ENCODE results near the gene USP5. TPM values are rescaled to one million over a fixed set of nuclear protein-coding genes. Genes with fewer than 3 reads are reported as not detected.
"Not testable (repeated sequence)": the region's sequence is repeated elsewhere in the genome, so short reads cannot be mapped to it uniquely, and the experiment has no call there.

USP5 gene
- total RNA-seq, 2 experiments from 2014 or later: 70.4 to 129 TPM

DNA sequence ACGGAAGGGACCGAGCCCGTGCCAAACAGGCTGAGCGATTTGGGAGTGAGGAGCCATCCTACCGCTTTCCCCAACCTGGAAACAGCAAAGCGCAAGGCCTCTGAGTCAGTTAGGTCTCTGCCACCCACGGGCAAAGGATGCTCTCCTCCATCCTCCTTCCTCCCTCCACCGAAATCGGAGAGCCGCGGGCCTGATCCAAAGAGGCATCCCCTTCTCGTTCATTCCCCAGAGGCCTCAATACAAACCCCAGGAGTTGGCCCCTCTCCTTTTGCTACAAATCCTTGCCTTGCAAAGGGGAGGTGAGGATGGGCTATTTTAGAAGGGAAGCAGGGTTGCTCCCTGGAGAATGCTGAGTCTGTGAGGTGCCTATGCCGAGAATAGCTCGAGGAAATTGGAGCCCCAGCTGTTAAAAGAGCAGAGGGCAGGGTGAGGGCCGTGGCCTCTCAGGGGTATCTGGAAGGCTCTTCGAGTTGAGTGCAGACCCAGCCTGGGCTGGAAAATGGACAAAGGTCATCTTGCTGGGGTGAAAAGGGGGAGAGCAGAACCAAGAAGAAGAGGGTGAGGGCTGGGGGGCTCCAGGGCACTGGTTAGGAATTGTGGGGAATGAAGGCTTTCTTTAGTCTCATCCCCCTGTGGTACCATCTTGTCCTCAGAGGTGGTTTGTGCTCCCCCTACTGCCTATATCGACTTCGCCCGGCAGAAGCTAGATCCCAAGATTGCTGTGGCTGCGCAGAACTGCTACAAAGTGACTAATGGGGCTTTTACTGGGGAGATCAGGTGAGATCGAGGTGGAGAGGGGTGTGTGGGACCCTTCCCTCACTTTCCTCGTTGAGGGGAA lies 16.5 kb downstream of the USP5 start:
- TF ChIP-seq EZH2phosphoT487 (IDR thresholded peaks at IDR 0.05; ENCODE audit: borderline replicate concordance, low read depth, low read length): no peak
- TF ChIP-seq, protein P1, sequence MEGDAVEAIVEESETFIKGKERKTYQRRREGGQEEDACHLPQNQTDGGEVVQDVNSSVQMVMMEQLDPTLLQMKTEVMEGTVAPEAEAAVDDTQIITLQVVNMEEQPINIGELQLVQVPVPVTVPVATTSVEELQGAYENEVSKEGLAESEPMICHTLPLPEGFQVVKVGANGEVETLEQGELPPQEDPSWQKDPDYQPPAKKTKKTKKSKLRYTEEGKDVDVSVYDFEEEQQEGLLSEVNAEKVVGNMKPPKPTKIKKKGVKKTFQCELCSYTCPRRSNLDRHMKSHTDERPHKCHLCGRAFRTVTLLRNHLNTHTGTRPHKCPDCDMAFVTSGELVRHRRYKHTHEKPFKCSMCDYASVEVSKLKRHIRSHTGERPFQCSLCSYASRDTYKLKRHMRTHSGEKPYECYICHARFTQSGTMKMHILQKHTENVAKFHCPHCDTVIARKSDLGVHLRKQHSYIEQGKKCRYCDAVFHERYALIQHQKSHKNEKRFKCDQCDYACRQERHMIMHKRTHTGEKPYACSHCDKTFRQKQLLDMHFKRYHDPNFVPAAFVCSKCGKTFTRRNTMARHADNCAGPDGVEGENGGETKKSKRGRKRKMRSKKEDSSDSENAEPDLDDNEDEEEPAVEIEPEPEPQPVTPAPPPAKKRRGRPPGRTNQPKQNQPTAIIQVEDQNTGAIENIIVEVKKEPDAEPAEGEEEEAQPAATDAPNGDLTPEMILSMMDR (conservative IDR thresholded peaks at IDR 0.05; ENCODE audit: low read length): peak; percentile 66
- intact Hi-C loops (cut with micrococcal nuclease; ENCODE audit: unreplicated experiment): loop anchor here (1.0 to 5.0 kb wide), 3 partner anchors 28 to 224 kb away; partner anchors contain the start of genes C1R and GNB3

DNA sequence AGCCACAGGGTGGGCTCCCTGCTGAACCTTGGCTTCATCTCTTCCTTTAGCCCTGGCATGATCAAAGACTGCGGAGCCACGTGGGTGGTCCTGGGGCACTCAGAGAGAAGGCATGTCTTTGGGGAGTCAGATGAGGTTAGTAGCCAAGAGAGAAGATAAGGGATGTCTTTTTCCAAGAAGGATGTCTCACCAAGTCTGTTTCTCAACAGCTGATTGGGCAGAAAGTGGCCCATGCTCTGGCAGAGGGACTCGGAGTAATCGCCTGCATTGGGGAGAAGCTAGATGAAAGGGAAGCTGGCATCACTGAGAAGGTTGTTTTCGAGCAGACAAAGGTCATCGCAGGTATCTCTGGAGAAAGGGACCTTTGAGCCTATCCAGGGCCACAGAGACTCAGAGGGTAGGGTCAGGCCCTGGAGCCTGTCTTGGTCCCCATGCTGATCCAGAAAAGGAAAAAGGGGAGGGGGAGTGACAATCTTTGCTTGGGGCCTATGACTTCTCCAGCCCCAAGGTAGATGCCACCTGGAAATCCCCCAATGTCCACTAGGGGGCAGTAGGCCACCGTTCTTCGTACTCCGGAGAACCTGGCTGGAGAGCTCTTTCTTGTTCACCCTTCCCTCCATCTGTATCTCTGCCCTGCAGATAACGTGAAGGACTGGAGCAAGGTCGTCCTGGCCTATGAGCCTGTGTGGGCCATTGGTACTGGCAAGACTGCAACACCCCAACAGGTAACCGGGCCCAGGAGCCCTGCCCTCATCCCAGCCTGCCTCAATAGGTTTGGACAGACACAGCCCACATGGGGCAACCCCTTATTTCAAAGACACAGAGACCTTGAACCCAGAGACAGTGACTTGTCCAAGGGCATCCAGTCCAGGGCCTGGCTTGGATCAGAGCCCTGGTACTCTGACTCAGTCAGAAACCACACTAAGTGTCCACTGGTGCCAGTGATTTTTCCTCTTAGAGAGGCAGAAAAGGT lies 17.4 kb downstream of the USP5 start:
- peak overlapping the region; percentile 100 for H3K4me2 ChIP-seq (ENCODE audit: low read length)
- CTCF ChIA-PET (ENCODE audit: unreplicated experiment): interaction anchor here (0.5 to 1.3 kb wide), 7 partner anchors 15 to 328 kb away, joined by 3 to 7 read pairs (median 4); partner anchors contain the start of genes CDCA3 and PTPN6
- peak overlapping the region; percentile 93 for H3K4me3 ChIP-seq (ENCODE audit: low read depth, low read length, poor library complexity, severe bottlenecking)
- no peaks in the 10 kb centered on the region for H3K9me3 ChIP-seq (ENCODE audit: low read length)
- peak overlapping the region; percentile 66 for H3K27ac ChIP-seq (ENCODE audit: low read depth, low read length, poor library complexity, severe bottlenecking)
- peaks cover 18% of the 10 kb centered on the region; the same call in 1 of the 2 replicates for H3K79me2 ChIP-seq (ENCODE audit: insufficient read depth, low read depth, low read length)
- 0 out of 2 replicates have a peak, but pooled peaks cover 10% of the 10 kb centered on the region for H4K20me1 ChIP-seq (ENCODE audit: insufficient read depth, low read length)
- peak; percentile 85 for DNase-seq (ENCODE audit: low spot score)
- intact Hi-C loops (cut with micrococcal nuclease; ENCODE audit: unreplicated experiment): loop anchor here (2.0 to 5.0 kb wide), 5 partner anchors 55 to 323 kb away; partner anchors contain the start of genes C1R and C1RL
- BruUV-seq (replicated peaks): no TSS peak
- H3K9me2 ChIP-seq (ENCODE audit: insufficient read depth, low read length): no peaks in the 10 kb centered on the region
- H2AFZ ChIP-seq (ENCODE audit: low read length): no peak overlapping the region
- peaks cover 62% of the 10 kb centered on the region for H3K36me3 ChIP-seq (ENCODE audit: insufficient read depth, low read length)
- POLR2A ChIA-PET: interaction anchor here (0.6 to 6.0 kb wide), 8 partner anchors 13 to 99 kb away, joined by 3 to 60 read pairs (median 5); partner anchors contain the start of genes C12orf57, CDCA3, GNB3 and RNU7-1
- TF ChIP-seq EZH2phosphoT487 (IDR thresholded peaks at IDR 0.05; ENCODE audit: borderline replicate concordance, low read depth, low read length): no peak
- TF ChIP-seq, protein P1 (conservative IDR thresholded peaks at IDR 0.05; ENCODE audit: low read length): peak; percentile 87
- peaks cover 53% of the 10 kb centered on the region for H3K4me1 ChIP-seq (ENCODE audit: insufficient read depth, low read length, poor library complexity, severe bottlenecking)

More for the DNA sequence above, 16.5 kb downstream of the USP5 start:
- H4K20me1 ChIP-seq (ENCODE audit: insufficient read depth, low read length): 0 out of 2 replicates have a peak, but pooled peaks cover 10% of the 10 kb centered on the region
- POLR2A ChIA-PET: interaction anchor here (0.5 to 6.0 kb wide), 7 partner anchors 16 to 366 kb away, joined by 3 to 60 read pairs (median 4); partner anchors contain the start of genes C12orf57, CDCA3, GNB3 and RNU7-1
- H3K4me2 ChIP-seq (ENCODE audit: low read length): peak overlapping the region; percentile 100
- H3K79me2 ChIP-seq (ENCODE audit: insufficient read depth, low read depth, low read length): peaks cover 18% of the 10 kb centered on the region; the same call in 1 of the 2 replicates
- BruUV-seq (replicated peaks): no TSS peak
- H2AFZ ChIP-seq (ENCODE audit: low read length): no peak overlapping the region
- no peaks in the 10 kb centered on the region for H3K9me3 ChIP-seq (ENCODE audit: low read length)
- H3K4me1 ChIP-seq (ENCODE audit: insufficient read depth, low read length, poor library complexity, severe bottlenecking): peaks cover 51% of the 10 kb centered on the region
- CTCF ChIA-PET (ENCODE audit: unreplicated experiment): interaction anchor here (0.6 to 2.0 kb wide), 6 partner anchors 16 to 34 kb away, joined by 3 to 7 read pairs (median 6); partner anchors contain the start of genes CDCA3 and USP5
- H3K9me2 ChIP-seq (ENCODE audit: insufficient read depth, low read length): no peaks in the 10 kb centered on the region
- DNase-seq (ENCODE audit: low spot score): peak; percentile 55
- peak overlapping the region; percentile 93 for H3K4me3 ChIP-seq (ENCODE audit: low read depth, low read length, poor library complexity, severe bottlenecking)
- H3K36me3 ChIP-seq (ENCODE audit: insufficient read depth, low read length): peaks cover 71% of the 10 kb centered on the region
- H3K27ac ChIP-seq (ENCODE audit: low read depth, low read length, poor library complexity, severe bottlenecking): peak overlapping the region; percentile 66

DNA sequence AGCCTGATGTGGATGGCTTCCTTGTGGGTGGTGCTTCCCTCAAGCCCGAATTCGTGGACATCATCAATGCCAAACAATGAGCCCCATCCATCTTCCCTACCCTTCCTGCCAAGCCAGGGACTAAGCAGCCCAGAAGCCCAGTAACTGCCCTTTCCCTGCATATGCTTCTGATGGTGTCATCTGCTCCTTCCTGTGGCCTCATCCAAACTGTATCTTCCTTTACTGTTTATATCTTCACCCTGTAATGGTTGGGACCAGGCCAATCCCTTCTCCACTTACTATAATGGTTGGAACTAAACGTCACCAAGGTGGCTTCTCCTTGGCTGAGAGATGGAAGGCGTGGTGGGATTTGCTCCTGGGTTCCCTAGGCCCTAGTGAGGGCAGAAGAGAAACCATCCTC lies 18.4 kb downstream of the USP5 start:
- CTCF ChIA-PET (ENCODE audit: unreplicated experiment); H3K9me3 ChIP-seq (ENCODE audit: low read length); H3K9me2 ChIP-seq (ENCODE audit: insufficient read depth, low read length); H3K4me3 ChIP-seq (ENCODE audit: low read depth, low read length, poor library complexity, severe bottlenecking); DNase-seq (ENCODE audit: low spot score); H2AFZ ChIP-seq (ENCODE audit: low read length): not testable (repeated sequence)
- H3K4me2 ChIP-seq (ENCODE audit: low read length): peak overlapping the region; percentile 100; the same call in 1 of the 2 replicates
- POLR2A ChIA-PET: interaction anchor here (0.6 to 2.0 kb wide), 3 partner anchors 12 to 209 kb away, joined by 3 to 7 read pairs (median 4); no protein-coding TSS in a partner anchor
- TSS peak; percentile 89 for BruUV-seq (replicated peaks)
- H3K4me1 ChIP-seq (ENCODE audit: insufficient read depth, low read length, poor library complexity, severe bottlenecking): peaks cover 59% of the 10 kb centered on the region
- H3K27ac ChIP-seq (ENCODE audit: low read depth, low read length, poor library complexity, severe bottlenecking): peak overlapping the region; percentile 60
- peaks cover 54% of the 10 kb centered on the region for H3K36me3 ChIP-seq (ENCODE audit: insufficient read depth, low read length)
- H4K20me1 ChIP-seq (ENCODE audit: insufficient read depth, low read length): 0 out of 2 replicates have a peak, but pooled peaks cover 10% of the 10 kb centered on the region
- peaks cover 22% of the 10 kb centered on the region; the same call in 1 of the 2 replicates for H3K79me2 ChIP-seq (ENCODE audit: insufficient read depth, low read depth, low read length)
- intact Hi-C loops (cut with micrococcal nuclease; ENCODE audit: unreplicated experiment): loop anchor here (5.0 kb wide), 3 partner anchors 92 to 322 kb away; partner anchors contain the start of gene C1RL

All from OCI-LY7 (cell line).